GM19025 (cell line): Measurements from ENCODE around the gene PCNX2.

ENCODE experiments used
- ATAC-seq: cut with Tn5 transposase; IDR thresholded peaks from one replicate; pipeline ENCODE4 v1.9.1; 2021; ENCODE audit warnings: mild to moderate bottlenecking, low read depth, moderate library complexity; ENCODE audit not compliant: unreplicated experiment

Gene PCNX2

GRCh38 chr1:233295237-233295974 is at the start of gene PCNX2:
PCNX2 (minus strand) TSS chr1:233295725; CDS start chr1:233295478, 247 bp downstream.
- ATAC-seq = peak; percentile 93

GRCh38 chr1:233343262-233343661 is 47.7 kb upstream of the PCNX2 start:
- ATAC-seq = no peak

GRCh38 chr1:233342086-233342485 is 46.6 kb upstream of the PCNX2 start:
- no peak for ATAC-seq

GRCh38 chr1:233340966-233341516 is 45.5 kb upstream of the PCNX2 start:
- ATAC-seq = no peak

- ATAC-seq = no peak
Measured at GRCh38 chr1:233340031-233340555, 44.6 kb upstream of the PCNX2 start.

GRCh38 chr1:233338102-233338501 is 42.6 kb upstream of the PCNX2 start:
- no peak for ATAC-seq

- no peak for ATAC-seq
Measured at GRCh38 chr1:233337505-233337904, 42.0 kb upstream of the PCNX2 start.

- ATAC-seq = no peak
Measured at GRCh38 chr1:233336554-233337456, 41.3 kb upstream of the PCNX2 start.

GRCh38 chr1:233334092-233334491 is 38.6 kb upstream of the PCNX2 start:
- no peak for ATAC-seq

- no peak for ATAC-seq
Measured at GRCh38 chr1:233333086-233333485, 37.6 kb upstream of the PCNX2 start.

- no peak for ATAC-seq
Measured at GRCh38 chr1:233331676-233332519, 36.4 kb upstream of the PCNX2 start.

- peak; percentile 16 for ATAC-seq
Measured at GRCh38 chr1:233328142-233328921, 32.8 kb upstream of the PCNX2 start.

GRCh38 chr1:233327651-233328141 is 32.2 kb upstream of the PCNX2 start, which contains the start of gene MAP3K21:
MAP3K21 (plus strand) TSS chr1:233327724; CDS start chr1:233328029, 305 bp downstream.
- ATAC-seq = peak; percentile 33

GRCh38 chr1:233326811-233327650 is 31.5 kb upstream of the PCNX2 start:
- peak; percentile 89 for ATAC-seq

- no peak for ATAC-seq
Measured at GRCh38 chr1:233326319-233326718, 30.8 kb upstream of the PCNX2 start.

- ATAC-seq = no peak
Measured at GRCh38 chr1:233323718-233324117, 28.2 kb upstream of the PCNX2 start.

- ATAC-seq = no peak
Measured at GRCh38 chr1:233320023-233320422, 24.5 kb upstream of the PCNX2 start.

GRCh38 chr1:233319272-233319671 is 23.7 kb upstream of the PCNX2 start:
- no peak for ATAC-seq
